K562 (cell line): ENCODE data around the gene SAPCD1. TPM values are rescaled to one million over a fixed set of nuclear protein-coding genes. Genes with fewer than 3 reads are reported as not detected.

Source experiments
- CBX2 ChIP-seq: fragments of 200-600 bp; sonication (generic); IDR thresholded peaks from one replicate; pipeline ENCODE4 v1.6.1; 2012; ENCODE audit warnings: mild to moderate bottlenecking, low read length, inconsistent platforms; ENCODE audit not compliant: insufficient read depth, poor library complexity, severe bottlenecking
- CEBPG ChIP-seq, 3 experiments: fragments of 200-800 bp in 1 of 3; sonication (Bioruptor generic) in 1 of 3; sonication (generic) in 1 of 3; formaldehyde crosslinking in 1 of 3; IDR thresholded peaks in 2 of 3; conservative IDR thresholded peaks in 1 of 3; 2 replicates each; pipeline versions ENCODE4 v1.6.1 to v1.8.0; 2016 to 2022; ENCODE audit warnings: missing compliant biosample characterization in 2 of 3, missing genetic modification characterization in 2 of 3, mild to moderate bottlenecking in 1 of 3, missing genetic modification reagents in 1 of 3
- MAX ChIP-seq: sonication (generic); formaldehyde crosslinking; IDR thresholded peaks from 2 replicates; pipeline ENCODE4 v1.9.0; 2022; ENCODE audit warnings: mild to moderate bottlenecking, missing genetic modification reagents
- NUFIP1 ChIP-seq: fragments of 450-650 bp; IDR thresholded peaks from 2 replicates; pipeline ENCODE4 v1.6.1; 2018; ENCODE audit not compliant: partially characterized antibody
- POLR2G ChIP-seq: fragments of 200-400 bp; formaldehyde crosslinking; IDR thresholded peaks from 2 replicates; pipeline ENCODE4 v1.6.1; 2017; ENCODE audit warnings: low read depth, mild to moderate bottlenecking, antibody characterized with exemption, low read length, moderate library complexity
- RBFOX2 ChIP-seq: fragments of 200-400 bp; formaldehyde crosslinking; IDR thresholded peaks from 2 replicates; pipeline ENCODE4 v1.6.1; 2017; ENCODE audit warnings: low read depth, mild to moderate bottlenecking, low read length, moderate library complexity
- TEAD1 ChIP-seq, 2 experiments: fragments of 450-650 bp in 1 of 2; sonication (generic) in 1 of 2; formaldehyde crosslinking; IDR thresholded peaks; 2 replicates each; pipeline versions ENCODE4 v1.4.0 to v1.8.0; 2020 to 2022; ENCODE audit warnings: mild to moderate bottlenecking in 2 of 2, missing genetic modification reagents in 1 of 2
- THRA ChIP-seq: fragments of 450-650 bp; IDR thresholded peaks from 2 replicates; pipeline ENCODE4 v1.6.1; 2017; ENCODE audit warnings: mild to moderate bottlenecking, moderate library complexity
- ZNF23 ChIP-seq: fragments of 250-450 bp; sonication (Bioruptor Pico); IDR thresholded peaks from 2 replicates; pipeline ENCODE4 v1.4.0; 2020; ENCODE audit warnings: mild to moderate bottlenecking
- polyA plus RNA-seq, 8 experiments: library from polyadenylated mRNA; depleted of rRNA in 4 of 8; stranded (reverse) in 5 of 8; unstranded in 3 of 8; fragments of >200 nt; fragmentation: Nextera tagmentation in 2 of 8; fragmentation: Illumina TruSeq in 1 of 8; extraction: Ambion mirVana in 2 of 8; extraction: Trizol in 1 of 8; gene quantifications; 2 replicates each; pipeline versions ENCODE4 v1.2.1 to v1.2.3, GENCODE V29; 2011 to 2014; ENCODE audit warnings: inconsistent platforms in 1 of 8, missing spikeins in 1 of 8
- total RNA-seq, 7 experiments: library from RNA; depleted of rRNA in 6 of 7; stranded (reverse); fragments of >200 nt in 6 of 7; fragmentation: Illumina TruSeq in 2 of 7; extraction: Trizol in 2 of 7; gene quantifications; 2 replicates each; pipeline versions ENCODE4 v1.2.1 to v1.2.3, GENCODE V29; 2011 to 2021; ENCODE audit warnings: low replicate concordance in 1 of 7
- TF ChIP-seq, protein P1 (sequence below): fragments of 200-800 bp; sonication (Bioruptor generic); IDR thresholded peaks from 2 replicates; pipeline ENCODE4 v1.6.1; 2016; ENCODE audit warnings: missing genetic modification characterization, missing compliant biosample characterization
- TF ChIP-seq, protein P2 (sequence below), 2 experiments: fragments of 250-450 bp in 1 of 2; fragments of 450-650 bp in 1 of 2; sonication (Bioruptor Pico) in 1 of 2; IDR thresholded peaks; 2 replicates each; pipeline versions ENCODE4 v1.6.1 to v1.8.0; 2016 to 2021; ENCODE audit warnings: mild to moderate bottlenecking in 2 of 2, moderate library complexity in 2 of 2, missing compliant biosample characterization in 1 of 2, missing genetic modification characterization in 1 of 2
- TF ChIP-seq, protein P3 (sequence below): fragments of 450-650 bp; formaldehyde crosslinking; conservative IDR thresholded peaks from 2 replicates; pipeline ENCODE4 v1.4.0; 2022; ENCODE audit warnings: mild to moderate bottlenecking, missing genetic modification characterization
- TF ChIP-seq, protein P4 (sequence below): sonication (generic); formaldehyde crosslinking; IDR thresholded peaks from 2 replicates; pipeline ENCODE4 v1.8.1; 2023; ENCODE audit warnings: mild to moderate bottlenecking, missing genetic modification reagents

SAPCD1 gene
- total and polyA plus RNA-seq, 9 of the 15 experiments (the other 6 are each of a cell fraction or from before 2014, with no cell fraction given) = 2.6 to 30.2 (median 7.4) TPM

- TF ChIP-seq, protein P1, sequence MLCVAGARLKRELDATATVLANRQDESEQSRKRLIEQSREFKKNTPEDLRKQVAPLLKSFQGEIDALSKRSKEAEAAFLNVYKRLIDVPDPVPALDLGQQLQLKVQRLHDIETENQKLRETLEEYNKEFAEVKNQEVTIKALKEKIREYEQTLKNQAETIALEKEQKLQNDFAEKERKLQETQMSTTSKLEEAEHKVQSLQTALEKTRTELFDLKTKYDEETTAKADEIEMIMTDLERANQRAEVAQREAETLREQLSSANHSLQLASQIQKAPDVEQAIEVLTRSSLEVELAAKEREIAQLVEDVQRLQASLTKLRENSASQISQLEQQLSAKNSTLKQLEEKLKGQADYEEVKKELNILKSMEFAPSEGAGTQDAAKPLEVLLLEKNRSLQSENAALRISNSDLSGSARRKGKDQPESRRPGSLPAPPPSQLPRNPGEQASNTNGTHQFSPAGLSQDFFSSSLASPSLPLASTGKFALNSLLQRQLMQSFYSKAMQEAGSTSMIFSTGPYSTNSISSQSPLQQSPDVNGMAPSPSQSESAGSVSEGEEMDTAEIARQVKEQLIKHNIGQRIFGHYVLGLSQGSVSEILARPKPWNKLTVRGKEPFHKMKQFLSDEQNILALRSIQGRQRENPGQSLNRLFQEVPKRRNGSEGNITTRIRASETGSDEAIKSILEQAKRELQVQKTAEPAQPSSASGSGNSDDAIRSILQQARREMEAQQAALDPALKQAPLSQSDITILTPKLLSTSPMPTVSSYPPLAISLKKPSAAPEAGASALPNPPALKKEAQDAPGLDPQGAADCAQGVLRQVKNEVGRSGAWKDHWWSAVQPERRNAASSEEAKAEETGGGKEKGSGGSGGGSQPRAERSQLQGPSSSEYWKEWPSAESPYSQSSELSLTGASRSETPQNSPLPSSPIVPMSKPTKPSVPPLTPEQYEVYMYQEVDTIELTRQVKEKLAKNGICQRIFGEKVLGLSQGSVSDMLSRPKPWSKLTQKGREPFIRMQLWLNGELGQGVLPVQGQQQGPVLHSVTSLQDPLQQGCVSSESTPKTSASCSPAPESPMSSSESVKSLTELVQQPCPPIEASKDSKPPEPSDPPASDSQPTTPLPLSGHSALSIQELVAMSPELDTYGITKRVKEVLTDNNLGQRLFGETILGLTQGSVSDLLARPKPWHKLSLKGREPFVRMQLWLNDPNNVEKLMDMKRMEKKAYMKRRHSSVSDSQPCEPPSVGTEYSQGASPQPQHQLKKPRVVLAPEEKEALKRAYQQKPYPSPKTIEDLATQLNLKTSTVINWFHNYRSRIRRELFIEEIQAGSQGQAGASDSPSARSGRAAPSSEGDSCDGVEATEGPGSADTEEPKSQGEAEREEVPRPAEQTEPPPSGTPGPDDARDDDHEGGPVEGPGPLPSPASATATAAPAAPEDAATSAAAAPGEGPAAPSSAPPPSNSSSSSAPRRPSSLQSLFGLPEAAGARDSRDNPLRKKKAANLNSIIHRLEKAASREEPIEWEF = no peak
- TF ChIP-seq THRA (no peak), TEAD1 (CRISPR knock-in tag; IDR thresholded peaks at IDR 0.05) (0 out of 4 replicates have a peak, but pooled peaks of 1 of the 2 experiments have one; percentile 50), CBX2 (no peak), CEBPG (CRISPR knock-in tag; IDR thresholded peaks at IDR 0.05) (0 out of 2 replicates have a peak, but pooled peaks have one; percentile 14), CEBPG (tag; conservative IDR thresholded peaks at IDR 0.05 in 1 of 2, IDR thresholded peaks at IDR 0.05 in 1 of 2) (no peak), ZNF23 (CRISPR knock-in tag) (no peak), RBFOX2 (peak; percentile 59), POLR2G (peak; percentile 75; the same call in 1 of the 2 replicates), MAX (CRISPR knock-in tag) (peak; percentile 46; the same call in 1 of the 2 replicates), NUFIP1 (no peak)
- TF ChIP-seq, protein P2, sequence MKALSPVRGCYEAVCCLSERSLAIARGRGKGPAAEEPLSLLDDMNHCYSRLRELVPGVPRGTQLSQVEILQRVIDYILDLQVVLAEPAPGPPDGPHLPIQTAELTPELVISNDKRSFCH (CRISPR knock-in tag; IDR thresholded peaks at IDR 0.05) = no peak
- TF ChIP-seq, protein P2 (tag; IDR thresholded peaks at IDR 0.05) = peak; percentile 61; the same call in 1 of the 2 replicates
- TF ChIP-seq, protein P3, sequence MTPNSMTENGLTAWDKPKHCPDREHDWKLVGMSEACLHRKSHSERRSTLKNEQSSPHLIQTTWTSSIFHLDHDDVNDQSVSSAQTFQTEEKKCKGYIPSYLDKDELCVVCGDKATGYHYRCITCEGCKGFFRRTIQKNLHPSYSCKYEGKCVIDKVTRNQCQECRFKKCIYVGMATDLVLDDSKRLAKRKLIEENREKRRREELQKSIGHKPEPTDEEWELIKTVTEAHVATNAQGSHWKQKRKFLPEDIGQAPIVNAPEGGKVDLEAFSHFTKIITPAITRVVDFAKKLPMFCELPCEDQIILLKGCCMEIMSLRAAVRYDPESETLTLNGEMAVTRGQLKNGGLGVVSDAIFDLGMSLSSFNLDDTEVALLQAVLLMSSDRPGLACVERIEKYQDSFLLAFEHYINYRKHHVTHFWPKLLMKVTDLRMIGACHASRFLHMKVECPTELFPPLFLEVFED = peak; percentile 74; the same call in 1 of the 2 replicates
- TF ChIP-seq, protein P4, sequence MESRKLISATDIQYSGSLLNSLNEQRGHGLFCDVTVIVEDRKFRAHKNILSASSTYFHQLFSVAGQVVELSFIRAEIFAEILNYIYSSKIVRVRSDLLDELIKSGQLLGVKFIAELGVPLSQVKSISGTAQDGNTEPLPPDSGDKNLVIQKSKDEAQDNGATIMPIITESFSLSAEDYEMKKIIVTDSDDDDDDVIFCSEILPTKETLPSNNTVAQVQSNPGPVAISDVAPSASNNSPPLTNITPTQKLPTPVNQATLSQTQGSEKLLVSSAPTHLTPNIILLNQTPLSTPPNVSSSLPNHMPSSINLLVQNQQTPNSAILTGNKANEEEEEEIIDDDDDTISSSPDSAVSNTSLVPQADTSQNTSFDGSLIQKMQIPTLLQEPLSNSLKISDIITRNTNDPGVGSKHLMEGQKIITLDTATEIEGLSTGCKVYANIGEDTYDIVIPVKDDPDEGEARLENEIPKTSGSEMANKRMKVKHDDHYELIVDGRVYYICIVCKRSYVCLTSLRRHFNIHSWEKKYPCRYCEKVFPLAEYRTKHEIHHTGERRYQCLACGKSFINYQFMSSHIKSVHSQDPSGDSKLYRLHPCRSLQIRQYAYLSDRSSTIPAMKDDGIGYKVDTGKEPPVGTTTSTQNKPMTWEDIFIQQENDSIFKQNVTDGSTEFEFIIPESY (CRISPR knock-in tag) = peak; percentile 64; the same call in 1 of the 2 replicates
These were observed 39.0 kb upstream of the SAPCD1 start, which contains the start of gene MPIG6B (continued) for GRCh38 chr6:31723245-31723979.
